Testis (tissue), 3 donors: ENCODE data around the gene FBXO31. TPM values are rescaled to one million over a fixed set of nuclear protein-coding genes. Genes with fewer than 3 reads are reported as not detected.

Experiments used
- DNase-seq: peaks from one replicate; pipeline ENCODE4 v3.0.0-alpha.2; 2019
- H3K27ac ChIP-seq, 2 donors: fragments of 200-600 bp; sonication (generic); one replicate each; pipeline ENCODE4 v1.5.1; 2019
- H3K27me3 ChIP-seq: fragments of 200-600 bp; sonication (generic); one replicate; pipeline ENCODE4 v1.5.1; 2019
- H3K36me3 ChIP-seq: fragments of 200-600 bp; sonication (generic); one replicate; pipeline ENCODE4 v1.5.1; 2017; ENCODE audit warnings: low read depth; ENCODE audit errors: missing control alignments
- H3K4me1 ChIP-seq: fragments of 200-600 bp; sonication (generic); one replicate; pipeline ENCODE4 v1.5.1; 2019
- H3K4me3 ChIP-seq, 2 donors: fragments of 200-600 bp; sonication (generic); one replicate each; pipeline ENCODE4 v1.5.1; 2017 to 2019
- H3K9me3 ChIP-seq: fragments of 200-600 bp; sonication (generic); one replicate; pipeline ENCODE4 v1.5.1; 2017
- CTCF ChIP-seq, 3 experiments: fragments of 450-650 bp in 2 of 3; fragments of 200-600 bp in 1 of 3; sonication (generic) in 1 of 3; IDR thresholded peaks; one replicate each; pipeline ENCODE4 v1.5.1; 2016 to 2019; ENCODE audit warnings: antibody characterized with exemption in 3 of 3, mild to moderate bottlenecking in 2 of 3, moderate library complexity in 1 of 3
- POLR2A ChIP-seq: fragments of 450-650 bp; IDR thresholded peaks from one replicate; pipeline ENCODE4 v1.6.1; 2017; ENCODE audit warnings: antibody characterized with exemption, mild to moderate bottlenecking, moderate library complexity
- WGBS, 2 donors: methylation state at CpG; one replicate each; pipeline ENCODE4 v1.1.5; 2018; 5-methylcytosine and 5-hydroxymethylcytosine counted together
- intact Hi-C: fragments of 100-400 bp; cut with DNase I; formaldehyde crosslinking; loops from one replicate; pipeline ENCODE4 v1.15.1; 2023; ENCODE audit warnings: low total_unique reads
- polyA plus RNA-seq: library from polyadenylated mRNA; stranded (reverse); fragments of 350-450 nt; fragmentation: Illumina TruSeq; extraction: RNeasy Lipid Tissue Mini Kit (QIAGEN cat#74804); gene quantifications from one replicate; pipeline ENCODE4 v1.2.3, GENCODE V29; 2014; ENCODE audit warnings: low read depth, low replicate concordance; ENCODE audit not compliant: insufficient read depth
- total RNA-seq, 2 donors: library from RNA; depleted of rRNA; stranded (reverse); fragments of >200 nt; gene quantifications; one replicate each; pipeline ENCODE4 v1.2.3, GENCODE V29; 2016

Gene FBXO31
- total and polyA plus RNA-seq, 3 donors from 2014 or later = 73.9 to 215 (median 115) TPM

DNA sequence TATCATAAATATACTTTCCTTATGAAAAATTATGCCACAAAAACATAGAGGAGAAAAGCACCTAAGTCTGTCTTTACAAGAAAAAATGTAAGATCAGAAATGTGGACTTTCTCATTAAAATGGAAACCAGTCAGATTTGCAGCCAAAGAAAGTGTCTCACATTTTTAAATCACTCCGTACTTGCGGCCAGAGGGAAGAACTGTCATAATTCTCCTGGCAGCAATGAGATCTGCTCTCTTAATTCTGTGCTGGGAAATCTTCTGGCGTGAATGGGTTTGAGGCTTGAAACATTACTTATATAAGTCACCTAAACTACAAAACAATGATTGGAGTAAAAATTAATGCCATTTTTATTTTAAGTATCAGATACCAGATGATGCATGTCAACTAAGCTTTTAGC lies 77.1 kb downstream of the FBXO31 start:
- 84 to 90% methylated on average over 3 of the region's 3 CpGs for WGBS, 2 donors
- H3K4me3 ChIP-seq = no peak overlapping the region
- no peaks in the 10 kb centered on the region for H3K4me1 ChIP-seq
- no peaks in the 10 kb centered on the region for H3K27me3 ChIP-seq
- no peak overlapping the region for H3K27ac ChIP-seq
- H3K36me3 ChIP-seq = no peaks in the 10 kb centered on the region
- DNase-seq = no peak
- TF ChIP-seq POLR2A (no peak), CTCF (IDR thresholded peaks at IDR 0.05) (no peak)
- intact Hi-C loops = no loop called here
- H3K9me3 ChIP-seq = no peaks in the 10 kb centered on the region

- H3K27me3 ChIP-seq = no peaks in the 10 kb centered on the region
- no peaks in the 10 kb centered on the region for H3K36me3 ChIP-seq
- no peak for TF ChIP-seq CTCF (IDR thresholded peaks at IDR 0.05)
- TF ChIP-seq POLR2A = no peak
- H3K4me3 ChIP-seq = no peak overlapping the region
- H3K4me1 ChIP-seq = no peaks in the 10 kb centered on the region
- 69 to 84% methylated on average over 17 to 30 of the region's 30 CpGs for WGBS, 2 donors
- H3K9me3 ChIP-seq = no peaks in the 10 kb centered on the region
- DNase-seq = no peak
- no peak overlapping the region for H3K27ac ChIP-seq
- intact Hi-C loops = no loop called here
Observed at GRCh38 chr16:87305505-87306391, 77.8 kb downstream of the FBXO31 start.

- intact Hi-C loops = no loop called here
- 77 to 90% methylated on average over 10 of the region's 10 CpGs for WGBS, 2 donors
- TF ChIP-seq CTCF (IDR thresholded peaks at IDR 0.05) = no peak
- no peak for TF ChIP-seq POLR2A
- no peaks in the 10 kb centered on the region for H3K4me1 ChIP-seq
- H3K36me3 ChIP-seq = no peaks in the 10 kb centered on the region
- no peak overlapping the region for H3K27ac ChIP-seq
- no peak overlapping the region for H3K4me3 ChIP-seq
- H3K27me3 ChIP-seq = no peaks in the 10 kb centered on the region
- no peak for DNase-seq
- no peaks in the 10 kb centered on the region for H3K9me3 ChIP-seq
Observed at GRCh38 chr16:87304951-87305350, 78.6 kb downstream of the FBXO31 start.

- no peak for DNase-seq
- Histone ChIP-seq H3K4me3 (no peak overlapping the region), H3K36me3 (no peaks in the 10 kb centered on the region), H3K9me3 (no peaks in the 10 kb centered on the region), H3K27ac (no peak overlapping the region), H3K4me1 (no peaks in the 10 kb centered on the region), H3K27me3 (no peaks in the 10 kb centered on the region)
- TF ChIP-seq POLR2A (no peak), CTCF (IDR thresholded peaks at IDR 0.05) (no peak)
- 90 to 100% methylated on average over 4 of the region's 4 CpGs for WGBS, 2 donors
- intact Hi-C loops = no loop called here
Observed at GRCh38 chr16:87303962-87304521, 79.5 kb downstream of the FBXO31 start.
